Measurements from ENCODE around the gene CCDC33. TPM values are rescaled to one million over a fixed set of nuclear protein-coding genes. Genes with fewer than 3 reads are reported as not detected.

Gene CCDC33
- total RNA-seq, 1 donor from 2014 or later = 4.2 TPM

GRCh38 chr15:74294010-74294409 lies 57.9 kb downstream of the CCDC33 start:
- Mint-ChIP-seq H3K36me3 (no peaks in the 10 kb centered on the region), H3K9me3 (no peaks in the 10 kb centered on the region), H3K4me1 (peaks cover 14% of the 10 kb centered on the region), H3K27me3 (ENCODE audit: low read depth) (peaks cover 53% of the 10 kb centered on the region), H3K27ac (no peak overlapping the region), H3K4me3 (no peak overlapping the region)
- no peak for DNase-seq (ENCODE audit: low spot score in 2 of 2, unreplicated experiment in 2 of 2)
- no peak for TF ChIP-seq CTCF (IDR thresholded peaks at IDR 0.05; ENCODE audit: unreplicated experiment)

- Mint-ChIP-seq H3K27ac (no peak overlapping the region), H3K36me3 (no peaks in the 10 kb centered on the region), H3K4me1 (peaks cover 10% of the 10 kb centered on the region), H3K4me3 (no peak overlapping the region), H3K27me3 (ENCODE audit: low read depth) (peaks cover 57% of the 10 kb centered on the region), H3K9me3 (no peaks in the 10 kb centered on the region)
- no peak for DNase-seq (ENCODE audit: low spot score in 2 of 2, unreplicated experiment in 2 of 2)
- no peak for TF ChIP-seq CTCF (IDR thresholded peaks at IDR 0.05; ENCODE audit: unreplicated experiment)
These were observed 59.7 kb downstream of the CCDC33 start for GRCh38 chr15:74295800-74296199.

GRCh38 chr15:74297887-74298286 lies 61.8 kb downstream of the CCDC33 start:
- H3K9me3 Mint-ChIP-seq = no peaks in the 10 kb centered on the region
- TF ChIP-seq CTCF (IDR thresholded peaks at IDR 0.05; ENCODE audit: unreplicated experiment) = no peak
- no peaks in the 10 kb centered on the region for H3K36me3 Mint-ChIP-seq
- peaks cover 70% of the 10 kb centered on the region for H3K27me3 Mint-ChIP-seq (ENCODE audit: low read depth)
- no peak overlapping the region for H3K4me3 Mint-ChIP-seq
- no peak overlapping the region for H3K27ac Mint-ChIP-seq
- H3K4me1 Mint-ChIP-seq = peaks cover 16% of the 10 kb centered on the region
- no peak for DNase-seq (ENCODE audit: low spot score in 2 of 2, unreplicated experiment in 2 of 2)

- H3K4me1 Mint-ChIP-seq = peaks cover 37% of the 10 kb centered on the region
- H3K9me3 Mint-ChIP-seq = no peaks in the 10 kb centered on the region
- no peak overlapping the region for H3K4me3 Mint-ChIP-seq
- no peak overlapping the region for H3K27ac Mint-ChIP-seq
- TF ChIP-seq CTCF (IDR thresholded peaks at IDR 0.05; ENCODE audit: unreplicated experiment) = no peak
- DNase-seq (ENCODE audit: low spot score in 2 of 2, unreplicated experiment in 2 of 2) = no peak
- no peaks in the 10 kb centered on the region for H3K36me3 Mint-ChIP-seq
- peaks cover 74% of the 10 kb centered on the region for H3K27me3 Mint-ChIP-seq (ENCODE audit: low read depth)
These were observed 64.1 kb downstream of the CCDC33 start for GRCh38 chr15:74300057-74300795.

- H3K9me3 Mint-ChIP-seq = no peaks in the 10 kb centered on the region
- no peak overlapping the region for H3K27ac Mint-ChIP-seq
- DNase-seq (ENCODE audit: low spot score in 2 of 2, unreplicated experiment in 2 of 2) = no peak
- peaks cover 75% of the 10 kb centered on the region for H3K27me3 Mint-ChIP-seq (ENCODE audit: low read depth)
- no peak overlapping the region for H3K4me3 Mint-ChIP-seq
- H3K4me1 Mint-ChIP-seq = peaks cover 45% of the 10 kb centered on the region
- TF ChIP-seq CTCF (IDR thresholded peaks at IDR 0.05; ENCODE audit: unreplicated experiment) = no peak
- no peaks in the 10 kb centered on the region for H3K36me3 Mint-ChIP-seq
These were observed 65.6 kb downstream of the CCDC33 start for GRCh38 chr15:74301583-74302361.

All from mesothelial cell of epicardium (in vitro differentiated cells).